Astrocyte of the cerebellum (primary cell): ENCODE measurements around the gene DOCK4.

ENCODE experiments used
- DNase-seq: peaks from one replicate; pipeline ENCODE4 v3.0.0-alpha.2; 2011; ENCODE audit warnings: low read depth
- H3K4me3 ChIP-seq: 2 replicates; pipeline ENCODE4 v1.5.1; 2011; ENCODE audit warnings: mild to moderate bottlenecking, low read depth, low read length, moderate library complexity
- in situ Hi-C: cut with HindIII; loops from 2 replicates; pipeline ENCODE4 v1.10.0; 2017; ENCODE audit warnings: low sequenced_read_pairs
- TF ChIP-seq, protein P1 (sequence below): IDR thresholded peaks from 2 replicates; pipeline ENCODE4 v1.5.1; 2012; ENCODE audit warnings: low read length, low read depth, moderate library complexity, mild to moderate bottlenecking; ENCODE audit errors: missing control alignments

DOCK4 gene

DNA sequence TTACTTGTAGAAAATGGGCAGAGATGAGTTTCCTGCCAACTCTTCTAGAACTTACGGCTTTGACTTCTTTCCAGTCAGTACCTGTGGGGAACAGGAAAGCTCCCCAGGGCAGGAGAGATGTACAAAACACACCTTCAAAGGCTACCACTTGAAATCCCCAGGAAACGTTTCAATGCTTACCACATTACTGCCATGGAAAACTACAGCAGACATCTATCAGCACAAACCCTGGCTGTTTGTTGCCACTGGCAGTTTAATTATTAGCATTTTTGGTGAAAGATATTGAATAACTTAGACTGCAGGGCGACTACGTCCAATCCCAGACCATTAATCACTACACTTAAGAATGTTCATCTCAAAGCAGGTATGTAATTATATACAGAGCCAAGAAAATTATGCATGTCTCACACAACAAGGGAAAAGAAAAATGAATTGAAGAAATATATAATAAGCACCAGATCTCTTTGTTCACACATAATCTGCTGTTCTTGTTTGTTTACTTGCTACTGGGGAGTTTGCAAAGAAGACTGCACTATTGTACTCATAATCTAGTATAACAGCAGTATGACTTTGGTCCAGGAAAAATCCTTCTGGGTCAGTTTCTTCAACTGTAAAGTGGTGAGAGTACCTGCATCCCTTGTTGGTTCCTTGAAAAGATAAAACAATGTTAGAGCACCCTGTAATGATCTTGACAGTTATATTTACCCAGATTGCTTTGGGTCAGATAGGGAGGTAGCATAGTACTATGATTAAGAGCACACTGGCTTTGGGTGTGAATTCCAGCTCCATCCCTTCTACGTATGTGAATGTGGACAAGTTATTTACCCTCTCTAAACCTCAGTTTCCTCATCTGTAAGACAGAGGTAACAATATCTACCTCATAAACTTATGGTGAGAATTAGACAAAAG lies 138.3 kb downstream of the DOCK4 start:
- in situ Hi-C loops: no loop called here

GRCh38 chr7:112067200-112067599 lies 139.0 kb downstream of the DOCK4 start:
- in situ Hi-C loops: no loop called here
- no peak overlapping the region for H3K4me3 ChIP-seq
- no peak for DNase-seq
- TF ChIP-seq, protein P1, sequence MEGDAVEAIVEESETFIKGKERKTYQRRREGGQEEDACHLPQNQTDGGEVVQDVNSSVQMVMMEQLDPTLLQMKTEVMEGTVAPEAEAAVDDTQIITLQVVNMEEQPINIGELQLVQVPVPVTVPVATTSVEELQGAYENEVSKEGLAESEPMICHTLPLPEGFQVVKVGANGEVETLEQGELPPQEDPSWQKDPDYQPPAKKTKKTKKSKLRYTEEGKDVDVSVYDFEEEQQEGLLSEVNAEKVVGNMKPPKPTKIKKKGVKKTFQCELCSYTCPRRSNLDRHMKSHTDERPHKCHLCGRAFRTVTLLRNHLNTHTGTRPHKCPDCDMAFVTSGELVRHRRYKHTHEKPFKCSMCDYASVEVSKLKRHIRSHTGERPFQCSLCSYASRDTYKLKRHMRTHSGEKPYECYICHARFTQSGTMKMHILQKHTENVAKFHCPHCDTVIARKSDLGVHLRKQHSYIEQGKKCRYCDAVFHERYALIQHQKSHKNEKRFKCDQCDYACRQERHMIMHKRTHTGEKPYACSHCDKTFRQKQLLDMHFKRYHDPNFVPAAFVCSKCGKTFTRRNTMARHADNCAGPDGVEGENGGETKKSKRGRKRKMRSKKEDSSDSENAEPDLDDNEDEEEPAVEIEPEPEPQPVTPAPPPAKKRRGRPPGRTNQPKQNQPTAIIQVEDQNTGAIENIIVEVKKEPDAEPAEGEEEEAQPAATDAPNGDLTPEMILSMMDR: no peak

More for the DNA sequence above, 138.3 kb downstream of the DOCK4 start:
- no peak for DNase-seq
- no peak overlapping the region for H3K4me3 ChIP-seq
- TF ChIP-seq, protein P1: no peak

DNA sequence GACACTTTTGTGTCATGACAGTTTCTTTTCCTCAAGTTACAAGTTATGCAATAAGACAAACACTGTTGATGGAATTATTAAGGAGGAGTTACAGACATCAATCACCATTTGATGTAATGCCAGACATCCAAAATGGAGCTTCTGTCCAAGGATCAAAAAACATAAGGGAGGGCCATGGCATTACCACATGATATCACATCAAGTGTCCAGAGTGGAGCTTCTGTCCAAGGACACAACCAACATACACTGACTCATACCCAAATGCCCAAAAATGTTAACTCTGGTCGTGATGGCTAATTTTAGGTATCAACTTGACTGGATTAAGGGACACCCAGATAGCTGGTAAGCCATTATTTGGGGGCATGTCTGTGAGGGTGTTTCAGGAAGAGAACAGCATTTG lies 140.4 kb downstream of the DOCK4 start:
- no peak for DNase-seq
- TF ChIP-seq, protein P1: no peak

DNA sequence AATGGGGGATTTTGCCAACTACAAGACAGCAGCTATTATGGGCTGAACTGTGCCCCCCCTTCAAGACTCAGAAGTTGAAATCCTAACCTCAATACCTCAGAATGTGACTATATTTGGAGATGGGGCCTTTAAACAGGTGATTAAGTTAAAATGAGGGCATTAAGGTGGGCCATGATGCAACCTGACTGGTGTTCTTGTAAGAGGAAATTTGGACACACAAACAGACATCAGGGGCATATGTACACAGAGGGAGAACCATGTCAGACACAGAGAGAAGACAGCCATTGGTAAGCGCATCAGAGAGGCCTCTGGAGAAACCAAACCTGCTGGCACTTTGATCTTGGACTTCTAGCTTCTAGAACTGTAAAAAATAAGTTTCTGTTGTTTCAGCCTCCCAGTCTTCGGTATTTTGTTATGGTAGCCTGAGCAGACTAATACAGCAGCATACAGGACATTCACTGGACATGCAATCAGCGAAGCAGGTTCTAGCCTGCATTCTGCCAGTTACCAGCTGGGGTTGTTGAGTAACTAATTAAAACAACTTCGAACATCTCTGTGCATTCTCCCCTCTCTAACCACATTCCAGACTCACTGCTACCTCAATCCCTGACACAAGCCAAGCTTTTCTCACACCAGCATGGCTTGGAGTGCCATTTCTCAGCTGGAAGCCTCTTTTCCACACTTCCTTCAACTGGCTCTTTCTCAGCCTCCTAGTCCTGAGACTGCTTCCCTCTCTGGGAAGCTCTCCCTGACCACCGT lies 141.4 kb downstream of the DOCK4 start:
- in situ Hi-C loops: no loop called here

More for the DNA sequence above, 140.4 kb downstream of the DOCK4 start:
- in situ Hi-C loops: no loop called here
- H3K4me3 ChIP-seq: no peak overlapping the region

GRCh38 chr7:112063974-112064373 lies 142.2 kb downstream of the DOCK4 start:
- H3K4me3 ChIP-seq: no peak overlapping the region
- in situ Hi-C loops: no loop called here
- no peak for DNase-seq
- TF ChIP-seq, protein P1: no peak

More for the DNA sequence above, 141.4 kb downstream of the DOCK4 start:
- no peak for DNase-seq
- TF ChIP-seq, protein P1: no peak
- H3K4me3 ChIP-seq: no peak overlapping the region

- H3K4me3 ChIP-seq: no peak overlapping the region
- in situ Hi-C loops: no loop called here
- no peak for DNase-seq
- TF ChIP-seq, protein P1: no peak
Observed at GRCh38 chr7:112061051-112061450, 145.1 kb downstream of the DOCK4 start.
